Measurements from ENCODE around the gene HOXC6.

Gene HOXC6

DNA sequence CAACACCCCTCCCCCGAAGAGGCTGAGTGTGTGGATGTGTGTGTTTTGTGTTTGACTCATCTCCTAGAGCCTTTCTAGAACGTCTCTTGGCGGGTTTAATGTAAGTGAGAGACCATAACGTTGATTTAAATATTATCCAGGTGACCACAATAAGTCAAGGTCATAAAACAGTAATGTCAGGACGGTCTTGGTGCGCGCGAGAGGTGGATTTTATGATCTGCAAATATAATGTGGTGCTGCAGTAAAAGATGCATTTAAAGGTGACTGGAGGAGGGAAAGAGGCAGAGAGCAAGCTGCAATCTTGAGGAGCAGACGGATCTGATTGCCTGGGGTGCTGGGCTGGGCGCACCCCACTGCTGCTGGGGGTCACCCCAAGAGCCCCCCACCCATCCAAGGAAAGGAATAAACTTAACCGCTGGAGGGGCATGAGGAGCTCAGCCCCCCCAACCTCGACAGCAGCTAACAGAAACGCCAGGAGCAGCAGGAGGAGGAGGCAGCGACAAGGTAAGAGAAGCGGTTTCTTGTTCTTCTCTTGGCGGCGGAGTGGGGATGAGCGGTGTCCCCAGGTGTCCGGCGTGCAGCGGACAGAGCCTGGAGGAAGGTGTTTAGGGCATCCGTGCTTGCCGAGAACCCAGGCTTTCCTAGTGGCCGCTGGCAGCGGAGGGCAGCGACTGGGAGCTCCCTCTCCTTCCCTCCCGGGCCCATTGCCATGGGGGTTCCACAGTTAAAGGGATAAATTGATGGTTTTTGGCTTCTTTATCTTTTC lies 37.7 kb upstream of the HOXC6 start:
- no peak for DNase-seq

DNA sequence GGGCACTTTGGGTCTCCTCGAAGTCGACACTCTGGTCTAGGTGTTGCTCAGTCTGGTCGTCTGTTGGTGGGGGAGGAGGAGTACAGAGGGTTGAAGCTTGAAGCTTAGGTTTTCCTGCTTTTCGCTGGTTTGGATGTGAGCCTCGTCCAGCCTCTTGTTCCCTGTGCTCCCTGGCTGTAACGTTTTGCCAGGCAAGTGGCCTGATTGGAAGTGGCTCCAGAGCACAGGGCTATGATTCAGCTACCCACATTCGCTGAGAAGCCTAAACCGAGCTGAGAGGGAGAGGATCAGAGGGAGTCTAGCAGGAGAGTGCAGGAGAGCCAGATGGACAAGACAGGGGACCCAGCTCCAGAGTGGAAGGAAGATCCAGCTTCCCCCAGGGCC lies 37.2 kb upstream of the HOXC6 start:
- no peak for DNase-seq

DNA sequence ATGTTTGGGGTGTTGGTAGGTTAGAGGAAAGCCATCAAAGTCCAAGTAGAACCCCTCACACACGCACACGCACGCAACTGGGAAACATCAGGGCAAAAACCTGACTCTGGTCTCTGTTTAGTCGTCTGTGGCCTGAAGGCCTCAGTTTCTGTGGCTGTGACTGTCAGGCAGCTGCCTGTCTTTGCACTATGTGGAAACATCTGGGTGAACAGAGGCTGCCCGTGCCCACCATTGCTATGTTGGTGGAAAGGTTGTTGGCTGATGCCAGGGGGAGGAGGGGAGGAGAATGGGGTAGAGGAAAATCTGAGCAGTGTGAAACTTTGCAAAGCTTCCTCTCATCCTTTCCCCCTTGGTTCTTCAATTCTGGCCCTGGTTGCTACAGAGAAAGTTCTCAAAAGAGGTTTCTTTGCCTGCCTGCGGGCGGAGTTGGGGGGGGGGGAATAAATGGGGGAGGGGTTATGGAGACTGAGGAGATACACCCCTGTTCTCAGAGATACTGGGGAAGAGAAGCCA lies 35.8 kb upstream of the HOXC6 start:
- DNase-seq = no peak

DNA sequence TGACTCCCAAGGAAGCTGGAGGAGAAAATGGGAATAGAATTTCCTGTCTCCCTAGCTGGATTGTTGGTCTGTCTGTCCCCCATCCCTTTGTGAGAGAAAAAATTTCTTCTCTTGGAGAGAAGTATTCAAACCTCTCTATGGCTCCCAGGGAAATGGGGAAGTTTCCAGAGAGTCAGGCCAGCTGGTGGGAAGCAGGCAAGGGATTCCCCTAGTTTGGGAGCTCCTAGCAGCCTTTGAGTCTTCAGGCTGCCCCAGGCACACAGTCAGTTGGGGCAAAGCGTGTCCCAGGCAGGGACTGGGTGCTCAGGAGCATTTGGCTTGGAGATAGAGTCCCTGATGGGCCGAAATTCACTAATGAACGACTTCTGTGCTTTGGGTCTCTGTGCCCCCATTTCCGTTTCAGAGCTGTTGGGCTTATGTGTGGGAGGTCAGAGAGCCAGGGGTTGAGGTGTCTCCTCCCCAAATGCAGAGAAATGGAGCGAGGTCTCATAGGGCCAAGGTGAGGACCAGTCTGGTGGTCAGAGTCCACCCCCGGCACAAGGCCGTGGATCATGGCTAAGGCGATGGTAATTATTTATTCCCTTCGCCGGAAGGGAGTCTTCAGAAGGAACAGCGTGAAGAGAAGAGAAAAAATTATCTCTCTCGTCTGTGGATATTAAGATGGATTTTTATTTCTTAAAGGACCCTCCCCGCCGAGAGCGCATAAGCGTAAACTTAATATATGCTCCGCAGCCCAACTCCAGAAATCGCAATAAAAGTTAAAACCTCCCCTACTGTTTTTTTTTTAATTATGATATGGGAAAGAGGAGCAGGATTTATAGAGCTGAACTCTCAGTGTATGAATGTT lies 34.9 kb upstream of the HOXC6 start:
- DNase-seq = no peak

DNA sequence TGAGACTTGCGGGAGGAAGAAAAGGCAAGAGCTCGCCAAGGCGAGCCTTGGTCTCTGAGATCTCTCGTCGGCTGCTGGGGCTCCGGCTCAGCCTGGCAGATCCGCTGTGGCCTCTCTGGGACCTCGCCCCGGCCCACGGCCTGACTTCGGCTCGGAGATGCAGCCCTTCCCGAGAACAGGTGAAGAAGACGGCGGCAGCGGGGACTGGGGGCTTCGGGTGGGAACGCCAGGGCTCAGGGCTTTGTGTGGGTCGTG lies 34.3 kb upstream of the HOXC6 start:
- no peak for DNase-seq

DNA sequence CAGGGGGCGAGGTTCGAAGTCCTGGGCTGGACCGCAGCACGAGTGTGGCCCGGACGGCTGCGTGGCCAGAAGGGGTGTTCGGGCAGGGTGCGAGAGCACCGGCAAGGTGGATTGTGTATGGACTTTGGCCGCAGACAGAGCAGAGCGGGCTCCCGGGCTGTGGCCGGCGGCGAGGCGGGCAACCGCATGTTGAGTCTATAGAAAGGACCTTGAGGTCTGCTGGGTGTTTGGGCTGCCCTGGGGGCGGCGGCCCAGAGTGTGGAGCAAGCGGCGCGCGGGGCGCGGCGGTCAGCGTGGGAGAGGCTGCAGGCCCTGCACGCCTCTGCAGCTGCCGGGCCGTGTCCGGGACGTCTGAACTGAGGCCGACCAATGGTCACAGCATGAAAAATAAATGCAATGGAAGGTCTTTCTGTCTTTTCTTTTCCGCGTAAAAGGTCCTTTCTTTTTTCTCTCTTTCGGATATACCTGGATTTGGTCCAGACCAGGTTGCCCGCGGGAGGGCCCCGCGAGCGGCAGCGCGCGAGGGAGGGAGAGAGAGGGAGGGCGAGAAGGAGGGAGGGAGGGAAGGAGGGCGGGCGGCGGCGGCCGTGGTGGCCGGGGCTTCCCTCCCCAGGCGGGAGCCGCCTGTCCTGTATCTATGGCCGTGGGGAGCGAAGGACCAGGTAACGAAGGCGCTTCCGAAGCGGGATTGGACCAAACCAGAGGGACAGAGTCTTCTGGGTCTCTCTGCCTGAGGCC lies 33.8 kb upstream of the HOXC6 start:
- DNase-seq = no peak

DNA sequence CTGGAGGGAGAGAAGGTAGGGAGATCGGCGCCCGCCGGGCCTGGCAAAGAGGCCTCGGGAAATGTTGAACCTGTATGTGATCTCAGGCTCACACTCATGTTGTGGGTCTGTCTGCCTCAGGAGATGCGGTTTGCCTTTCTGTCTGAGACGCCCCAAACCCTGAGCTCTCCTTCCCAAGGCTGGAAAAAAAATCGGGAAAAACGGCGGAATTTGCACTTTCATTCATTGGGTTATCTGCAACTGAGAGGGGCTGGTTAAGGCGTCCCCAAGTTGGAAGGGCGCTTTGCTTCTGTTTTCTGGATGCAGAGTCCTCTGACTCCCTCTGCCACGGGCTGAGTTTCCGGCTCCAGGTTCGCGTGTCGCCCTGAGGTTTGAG lies 33.2 kb upstream of the HOXC6 start:
- no peak for DNase-seq

DNA sequence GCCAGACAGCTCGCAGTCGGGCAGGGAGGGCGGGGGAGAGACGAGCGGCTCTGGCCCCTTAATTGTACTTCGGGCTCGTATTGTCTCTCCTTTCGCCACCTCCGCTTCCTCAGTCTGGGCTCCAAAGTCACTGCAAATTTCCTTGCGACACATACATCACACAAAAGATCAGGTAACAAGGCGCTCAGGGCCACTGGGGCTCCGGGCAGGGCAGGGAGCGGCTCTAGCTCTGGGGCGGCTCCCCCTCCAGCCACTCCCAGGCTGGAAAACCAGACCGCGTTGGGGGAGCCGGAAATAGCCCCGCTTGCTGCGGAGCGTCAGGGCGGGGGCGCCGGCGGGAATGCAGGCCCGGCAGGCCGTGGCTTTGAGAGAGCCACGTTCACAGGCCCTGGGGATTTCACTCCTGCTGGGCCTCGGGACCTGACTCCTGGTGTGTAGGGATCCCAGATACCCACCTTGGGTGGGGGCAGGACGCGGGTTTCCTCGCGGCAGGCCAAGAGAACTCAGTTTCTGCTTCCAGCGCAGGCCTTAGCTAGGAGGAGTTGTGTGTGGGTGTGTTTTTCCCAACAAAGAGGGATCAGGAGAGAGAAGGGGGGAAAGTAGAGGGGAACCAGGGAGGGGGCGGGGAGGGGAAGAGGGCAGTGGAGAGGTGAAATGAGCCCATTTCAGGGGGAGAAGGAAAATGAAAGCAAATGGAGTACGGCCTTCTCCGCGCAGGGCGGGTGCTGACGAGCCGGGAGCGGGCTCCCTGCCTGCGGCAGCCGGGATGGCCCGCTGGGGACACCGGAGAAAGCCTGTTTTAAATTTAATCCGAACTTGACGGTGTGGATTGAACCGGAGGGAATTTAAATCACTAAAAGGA lies 32.6 kb upstream of the HOXC6 start:
- no peak for DNase-seq

DNA sequence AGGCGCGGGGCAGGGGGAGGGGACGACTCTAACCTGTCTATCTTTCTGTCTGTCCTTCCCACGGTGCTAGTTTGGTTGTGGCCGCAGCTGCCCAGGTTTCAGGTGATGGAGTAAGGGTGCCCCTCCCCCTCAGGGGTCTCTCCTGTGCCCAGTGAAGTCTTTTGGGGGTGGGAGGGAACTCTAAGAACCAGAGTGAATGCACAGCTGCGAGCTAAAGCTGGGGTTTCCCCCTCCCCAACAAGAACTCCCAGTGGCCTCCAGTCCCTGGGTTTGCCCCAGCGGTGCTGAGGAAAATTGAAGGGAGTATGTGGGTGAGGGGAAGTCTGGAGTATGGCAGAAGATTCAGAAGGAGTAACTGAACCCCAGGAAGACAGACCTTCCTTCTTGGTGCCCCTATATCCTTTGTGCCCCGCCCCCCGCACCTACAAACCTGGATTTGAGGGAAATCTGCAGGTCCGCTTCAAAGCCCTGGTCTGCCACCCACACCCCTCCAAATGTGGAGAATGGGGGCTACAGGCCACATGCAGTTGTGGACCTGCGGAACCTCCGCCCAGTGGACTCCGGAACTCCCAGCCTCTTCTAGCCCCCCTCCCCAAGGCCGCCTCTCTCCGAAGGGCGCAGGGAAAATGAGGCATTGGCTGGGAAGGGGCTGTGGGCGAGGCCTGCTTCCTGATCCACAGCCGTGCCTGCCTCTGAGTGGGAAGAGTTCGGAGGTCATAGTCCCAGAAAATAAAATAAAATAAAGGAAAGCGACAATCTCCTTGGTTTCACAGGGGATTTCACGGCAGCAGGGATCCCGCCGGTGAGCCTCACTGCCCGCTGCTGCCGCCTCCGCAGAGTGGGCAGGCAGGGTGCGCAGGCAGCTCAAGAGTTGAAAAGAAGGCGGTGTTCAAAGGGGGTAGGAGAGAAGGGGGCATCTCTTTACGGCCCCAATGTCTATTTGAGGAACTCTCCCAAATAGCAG lies 31.7 kb upstream of the HOXC6 start:
- DNase-seq = no peak

DNA sequence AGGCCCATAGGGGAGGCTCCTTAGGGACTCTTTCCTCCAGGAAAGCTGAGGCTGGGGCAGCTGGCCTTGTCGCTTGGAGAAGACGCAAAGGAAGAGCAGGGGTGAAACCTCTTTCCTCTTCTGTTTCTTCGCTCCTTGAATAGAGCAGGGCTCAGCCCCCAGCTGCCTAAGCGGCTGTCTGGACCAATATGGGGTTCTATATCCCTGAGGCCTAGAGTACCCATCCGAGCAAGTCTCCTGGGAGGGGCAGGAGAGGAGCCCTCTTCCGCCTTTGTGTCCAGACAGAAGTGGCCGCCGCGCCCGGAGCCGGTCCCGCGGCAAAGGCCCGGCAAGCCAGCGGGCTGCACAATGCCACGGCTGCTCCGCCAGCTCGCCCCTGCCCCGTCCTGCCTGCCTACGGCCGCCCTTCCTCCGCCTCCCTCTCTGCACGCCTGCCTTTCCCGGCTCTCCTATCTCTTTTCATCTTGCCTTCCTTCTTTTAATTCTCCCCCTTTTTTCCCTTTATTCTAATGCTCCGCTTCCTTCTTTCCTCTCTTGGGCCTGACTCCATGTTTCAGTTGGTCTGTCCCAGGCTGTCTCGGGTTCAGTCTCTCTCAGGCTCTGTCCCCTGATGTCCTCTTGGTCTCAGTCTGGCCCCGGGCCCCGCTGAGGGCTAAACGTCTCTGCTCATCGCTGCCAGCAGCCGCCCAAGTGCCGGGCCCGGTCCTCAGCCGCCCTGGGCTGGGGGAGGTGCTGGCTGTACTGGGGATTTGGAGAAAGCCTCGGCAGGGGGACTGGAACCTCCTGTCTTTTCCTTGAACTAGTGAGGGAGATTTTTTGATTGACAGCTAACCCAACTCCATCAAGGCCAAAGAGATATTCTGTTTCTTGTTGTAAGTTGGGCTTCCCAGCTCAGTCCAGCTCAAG lies 30.8 kb upstream of the HOXC6 start:
- no peak for DNase-seq

DNA sequence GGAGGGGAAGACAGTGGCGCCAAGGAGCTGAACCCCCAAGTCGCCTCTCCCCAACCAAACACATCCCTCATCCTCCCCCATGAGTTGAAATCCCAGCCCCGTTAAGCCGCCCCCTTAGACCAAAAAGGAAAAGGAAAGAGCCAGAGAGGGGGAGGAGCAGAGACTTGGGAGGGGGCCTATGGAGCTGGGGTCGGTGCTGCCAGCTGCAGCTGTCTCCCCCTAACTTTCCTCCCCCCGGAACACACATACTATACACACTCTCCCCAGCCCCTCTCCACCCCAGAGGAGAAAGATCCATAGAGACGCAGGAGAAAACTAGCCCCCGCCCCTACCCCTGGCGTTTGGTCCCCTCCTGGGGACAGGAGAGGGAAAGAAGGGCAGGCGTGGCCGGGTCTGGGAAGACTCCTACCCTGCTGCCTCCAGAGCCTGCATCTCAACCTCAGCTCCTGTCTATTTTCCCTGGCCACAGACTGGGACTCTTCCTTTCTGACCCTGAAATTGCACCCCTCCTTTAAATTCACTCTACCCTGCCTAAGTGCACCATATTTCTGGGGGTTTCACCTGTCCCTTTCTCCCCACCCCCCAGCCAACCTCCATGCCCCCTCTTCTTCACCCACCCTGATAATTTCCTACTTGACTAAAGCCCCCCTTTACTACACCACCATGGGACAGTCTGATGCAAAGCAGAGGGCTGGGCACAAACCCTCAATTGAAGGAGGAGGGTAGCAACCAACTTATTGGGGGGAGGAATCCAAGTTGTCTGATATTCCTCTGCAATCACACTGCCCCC lies 29.9 kb upstream of the HOXC6 start:
- DNase-seq = no peak

DNA sequence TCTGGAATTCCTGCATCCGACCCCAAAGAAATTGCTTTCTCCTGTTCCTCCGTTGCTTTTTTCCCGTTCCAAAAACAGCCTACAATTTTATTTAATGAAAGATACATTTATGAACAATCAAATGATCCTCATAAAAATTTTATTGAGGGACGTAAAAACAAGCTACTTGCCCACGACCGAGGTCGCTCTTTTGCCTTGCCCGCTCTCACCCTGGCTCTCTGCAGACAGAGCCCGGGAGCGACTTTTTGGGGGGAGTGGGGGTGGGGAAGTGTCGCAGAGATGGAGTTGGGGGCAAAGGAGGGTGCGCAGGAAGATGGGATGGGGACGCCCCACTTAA lies 29.4 kb upstream of the HOXC6 start:
- DNase-seq = no peak

DNA sequence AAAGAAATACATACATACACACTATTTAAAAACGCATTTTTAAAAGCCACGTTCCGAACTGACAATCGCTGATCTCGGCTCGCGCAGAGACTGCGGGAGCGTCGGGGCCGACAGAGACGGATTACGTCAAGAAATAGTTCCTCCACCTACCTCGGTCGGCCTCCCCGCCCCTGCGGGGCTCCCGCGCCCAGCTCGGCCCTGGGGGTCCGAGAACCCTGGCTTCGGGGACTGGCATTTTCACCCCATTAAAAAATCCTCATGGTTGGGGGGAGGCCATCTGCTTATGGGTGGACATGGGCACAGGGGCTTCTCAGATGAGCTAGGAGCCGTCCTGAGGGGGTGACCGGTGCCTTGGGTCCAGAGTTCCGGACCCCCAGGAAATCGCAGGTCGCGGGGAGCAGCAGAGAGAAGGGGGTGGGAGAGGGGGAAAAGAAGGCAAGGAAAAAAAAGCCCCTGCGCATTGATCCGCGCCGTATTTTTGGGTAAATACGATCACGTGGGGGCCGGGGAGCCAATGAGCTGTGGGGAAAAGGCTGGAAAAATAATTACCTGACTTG lies 28.6 kb upstream of the HOXC6 start:
- no peak for DNase-seq

DNA sequence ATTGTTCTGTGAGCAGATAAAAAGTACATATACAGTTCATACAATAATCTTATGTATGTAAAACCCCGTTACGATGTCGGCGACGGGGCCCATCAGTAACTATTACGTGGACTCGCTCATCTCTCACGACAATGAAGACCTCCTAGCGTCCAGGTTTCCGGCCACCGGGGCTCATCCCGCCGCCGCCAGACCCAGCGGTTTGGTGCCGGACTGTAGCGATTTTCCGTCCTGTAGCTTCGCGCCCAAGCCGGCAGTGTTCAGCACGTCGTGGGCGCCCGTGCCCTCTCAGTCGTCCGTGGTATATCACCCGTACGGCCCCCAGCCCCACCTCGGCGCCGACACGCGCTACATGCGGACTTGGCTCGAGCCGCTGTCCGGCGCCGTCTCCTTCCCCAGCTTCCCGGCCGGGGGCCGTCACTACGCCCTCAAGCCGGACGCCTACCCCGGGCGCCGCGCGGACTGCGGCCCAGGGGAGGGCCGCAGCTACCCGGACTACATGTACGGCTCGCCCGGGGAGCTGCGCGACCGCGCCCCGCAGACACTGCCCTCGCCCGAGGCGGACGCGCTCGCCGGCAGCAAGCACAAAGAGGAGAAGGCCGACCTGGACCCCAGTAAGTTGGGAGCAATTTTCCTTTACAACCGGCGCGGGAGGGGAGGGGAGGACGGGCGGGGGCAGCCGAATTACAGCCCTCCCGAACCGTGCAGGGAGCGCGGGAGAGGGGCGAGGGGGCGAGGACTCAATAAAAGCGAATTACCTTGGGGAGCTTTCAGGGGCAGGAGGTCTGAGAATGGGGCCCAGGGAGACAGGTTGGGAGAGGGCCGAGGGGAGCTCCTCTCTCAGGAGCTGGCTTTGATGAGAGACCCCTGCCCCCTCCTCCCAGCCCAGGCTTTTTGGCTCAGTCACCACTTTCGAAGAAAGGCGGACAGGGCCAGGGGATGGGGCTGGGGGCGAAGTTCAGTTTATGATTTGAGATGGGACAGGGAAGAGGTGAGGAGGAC lies 27.8 kb upstream of the HOXC6 start, which contains the start of gene HOXC9:
Gene HOXC9 (plus strand): TSS at position 46 of the 999 bp plus-strand sequence. CDS start 28 bp downstream, at position 74.
- DNase-seq = no peak

DNA sequence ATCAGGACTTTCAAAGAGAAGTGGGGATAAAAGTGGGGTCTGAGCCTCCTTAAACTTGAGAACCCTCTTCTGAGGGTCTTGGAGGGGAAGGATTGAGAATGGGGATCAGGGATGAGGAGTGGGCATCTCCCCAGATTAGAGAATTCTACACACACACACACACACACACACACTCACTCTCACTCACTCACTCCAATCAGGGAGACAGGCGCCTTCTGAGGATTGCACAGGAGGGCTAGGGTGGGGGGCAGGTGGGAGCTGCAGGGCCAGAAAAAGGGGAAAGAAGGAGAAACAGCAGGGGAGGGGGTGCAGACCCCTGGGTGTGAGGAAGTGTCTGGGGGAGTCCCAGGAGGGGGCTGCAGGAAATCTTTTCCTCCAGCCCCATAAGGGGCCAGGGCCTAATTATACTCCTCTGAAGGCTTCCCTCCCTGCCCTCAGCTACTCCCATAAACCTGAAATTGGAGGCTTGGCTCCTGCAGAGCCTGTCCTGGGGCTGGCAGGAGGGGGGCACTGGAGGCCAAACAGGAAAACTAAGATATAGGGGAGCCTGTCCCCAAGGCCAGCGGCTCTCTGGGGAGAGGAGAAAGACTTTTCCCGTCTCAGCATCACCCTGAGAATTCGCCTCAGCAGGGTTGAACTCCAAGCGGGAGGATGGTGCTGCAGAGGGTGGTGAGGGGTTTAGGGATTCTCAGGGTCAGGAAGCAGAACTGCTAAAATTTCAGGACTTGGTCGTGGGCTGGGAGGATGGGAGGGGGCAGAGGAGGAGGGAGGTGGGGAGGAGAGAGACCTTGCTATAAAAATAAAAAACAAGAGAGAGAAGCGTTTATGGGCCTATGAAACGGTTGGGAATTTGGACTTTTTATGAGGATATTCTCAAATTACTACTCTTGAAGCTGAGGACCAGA lies 26.7 kb upstream of the HOXC6 start:
- DNase-seq = no peak

DNA sequence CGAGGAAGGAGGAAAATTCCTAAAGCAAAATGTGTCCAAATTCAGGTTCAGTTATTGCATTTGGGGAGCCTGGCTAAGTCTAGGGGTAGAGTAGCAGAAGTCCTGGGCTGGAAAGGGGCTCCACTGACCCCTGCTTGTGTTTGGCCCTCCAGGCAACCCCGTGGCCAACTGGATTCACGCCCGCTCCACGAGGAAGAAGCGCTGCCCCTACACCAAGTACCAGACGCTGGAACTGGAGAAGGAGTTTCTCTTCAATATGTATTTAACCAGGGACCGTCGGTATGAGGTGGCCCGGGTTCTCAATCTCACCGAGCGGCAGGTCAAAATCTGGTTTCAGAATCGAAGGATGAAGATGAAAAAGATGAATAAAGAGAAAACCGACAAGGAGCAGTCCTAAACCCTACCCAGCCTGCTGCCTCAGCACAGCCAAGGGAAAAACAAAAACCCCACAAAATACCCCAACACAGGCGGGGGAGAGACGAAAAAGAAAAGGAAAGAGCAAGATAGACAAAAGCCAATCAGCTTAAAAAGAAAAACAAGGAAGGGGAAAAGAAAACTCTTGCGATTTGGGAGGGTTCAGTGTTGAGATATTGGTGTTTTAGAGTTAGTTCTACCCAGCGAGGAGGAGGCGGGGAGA lies 25.8 kb upstream of the HOXC6 start:
- DNase-seq = no peak
